ENCODE results near the gene MT1M.

GRCh38 chr16:56600398-56600999 is 32.0 kb upstream of the MT1M start:
- TF ChIP-seq POLR2A (IDR thresholded peaks at IDR 0.05) = no peak
- TF ChIP-seq CTCF (IDR thresholded peaks at IDR 0.05) = peak; percentile 52 to 81 (median 74)
